MM.1S (cell line): ENCODE results near the gene ACO2.

Source experiments
- DNase-seq: peaks from one replicate; pipeline ENCODE4 v3.0.0-alpha.2; 2015
- H2AFZ ChIP-seq: fragments of 300-600 bp; sonication (generic); 2 replicates; pipeline ENCODE4 v1.6.0; 2016; ENCODE audit warnings: antibody characterized with exemption, low read length
- H3F3A ChIP-seq: fragments of 300-600 bp; sonication (generic); 2 replicates; pipeline ENCODE4 v1.6.1; 2016; ENCODE audit warnings: mild to moderate bottlenecking, antibody characterized with exemption, low read length, moderate library complexity, mixed read lengths; ENCODE audit not compliant: insufficient read depth
- H3K27ac ChIP-seq: fragments of 300-600 bp; sonication (generic); 2 replicates; pipeline ENCODE4 v1.5.1; 2016; ENCODE audit warnings: mild to moderate bottlenecking, low read length
- H3K27me3 ChIP-seq: fragments of 300-600 bp; sonication (generic); replicated peaks from 2 replicates; pipeline ENCODE4 v1.6.0; 2016; ENCODE audit warnings: low read length; ENCODE audit not compliant: insufficient read depth
- H3K36me3 ChIP-seq: fragments of 300-600 bp; sonication (generic); replicated peaks from 2 replicates; pipeline ENCODE4 v1.6.1; 2016; ENCODE audit warnings: mild to moderate bottlenecking, low read length, mixed read lengths; ENCODE audit not compliant: insufficient read depth
- H3K4me1 ChIP-seq: fragments of 300-600 bp; sonication (generic); 2 replicates; pipeline ENCODE4 v1.6.1; 2016; ENCODE audit warnings: low read length, mixed read lengths
- H3K4me2 ChIP-seq: fragments of 300-600 bp; sonication (generic); 2 replicates; pipeline ENCODE4 v1.6.0; 2016; ENCODE audit warnings: low read depth, low read length
- H3K4me3 ChIP-seq: fragments of 300-600 bp; sonication (generic); 2 replicates; pipeline ENCODE4 v1.5.1; 2016; ENCODE audit warnings: low read length, mixed read lengths
- H3K79me2 ChIP-seq: fragments of 300-600 bp; sonication (generic); 2 replicates; pipeline ENCODE4 v1.6.1; 2016; ENCODE audit warnings: mixed run types, low read length, mixed read lengths
- H3K9ac ChIP-seq: fragments of 300-600 bp; sonication (generic); 2 replicates; pipeline ENCODE4 v1.6.1; 2016; ENCODE audit warnings: low read length, mixed read lengths
- H3K9me2 ChIP-seq: fragments of 300-600 bp; sonication (generic); replicated peaks from 2 replicates; pipeline ENCODE4 v1.6.1; 2016; ENCODE audit warnings: mild to moderate bottlenecking, low read length, mixed read lengths; ENCODE audit not compliant: insufficient read depth
- H3K9me3 ChIP-seq: fragments of 300-600 bp; sonication (generic); replicated peaks from 2 replicates; pipeline ENCODE4 v1.6.1; 2016; ENCODE audit warnings: mild to moderate bottlenecking, low read length, mixed read lengths; ENCODE audit not compliant: insufficient read depth
- H4K20me1 ChIP-seq: fragments of 300-600 bp; sonication (generic); 2 replicates; pipeline ENCODE4 v1.6.1; 2016; ENCODE audit warnings: mild to moderate bottlenecking, low read length, moderate library complexity, mixed read lengths; ENCODE audit not compliant: insufficient read depth
- CTCF ChIP-seq: fragments of 300-600 bp; sonication (generic); IDR thresholded peaks from 2 replicates; pipeline ENCODE4 v1.5.1; 2016; ENCODE audit warnings: antibody characterized with exemption, low read length, mixed read lengths
- EZH2 ChIP-seq: fragments of 300-600 bp; sonication (generic); optimal IDR thresholded peaks from 2 replicates; pipeline ENCODE3; 2017; ENCODE audit warnings: low read depth, mild to moderate bottlenecking, antibody characterized with exemption, low read length, mixed read lengths
- EZH2phosphoT487 ChIP-seq: fragments of 300-600 bp; sonication (generic); IDR thresholded peaks from 2 replicates; pipeline ENCODE4 v1.6.1; 2018; ENCODE audit warnings: antibody characterized with exemption, low read length

ACO2 gene

GRCh38 chr22:41564563-41564962 is 95.6 kb downstream of the ACO2 start:
- H3K4me3 ChIP-seq = no peak overlapping the region
- H3F3A ChIP-seq = no peaks in the 10 kb centered on the region
- H3K9ac ChIP-seq = no peak overlapping the region
- no peak overlapping the region for H2AFZ ChIP-seq
- H3K27me3 ChIP-seq = no peaks in the 10 kb centered on the region
- H3K9me3 ChIP-seq = no peaks in the 10 kb centered on the region
- no peaks in the 10 kb centered on the region for H3K9me2 ChIP-seq
- H3K4me1 ChIP-seq = peaks cover 3% of the 10 kb centered on the region; the same call in 1 of the 2 replicates
- no peaks in the 10 kb centered on the region for H3K36me3 ChIP-seq
- no peak overlapping the region for H3K4me2 ChIP-seq
- TF ChIP-seq EZH2 (no peak), EZH2phosphoT487 (no peak), CTCF (no peak)
- no peak for DNase-seq
- H4K20me1 ChIP-seq = no peaks in the 10 kb centered on the region
- H3K79me2 ChIP-seq = no peaks in the 10 kb centered on the region
- H3K27ac ChIP-seq = no peak overlapping the region

- no peaks in the 10 kb centered on the region for H3K27me3 ChIP-seq
- H4K20me1 ChIP-seq = no peaks in the 10 kb centered on the region
- H2AFZ ChIP-seq = no peak overlapping the region
- no peaks in the 10 kb centered on the region for H3F3A ChIP-seq
- H3K79me2 ChIP-seq = no peaks in the 10 kb centered on the region
- no peak overlapping the region for H3K27ac ChIP-seq
- no peak overlapping the region for H3K9ac ChIP-seq
- no peak for TF ChIP-seq CTCF
- no peak for TF ChIP-seq EZH2phosphoT487
- TF ChIP-seq EZH2 = no peak
- no peak overlapping the region for H3K4me3 ChIP-seq
- H3K4me1 ChIP-seq = no peaks in the 10 kb centered on the region; the same call in 1 of the 2 replicates
- H3K4me2 ChIP-seq = no peak overlapping the region
- no peak for DNase-seq
- no peaks in the 10 kb centered on the region for H3K9me2 ChIP-seq
- no peaks in the 10 kb centered on the region for H3K9me3 ChIP-seq
- no peaks in the 10 kb centered on the region for H3K36me3 ChIP-seq
Observed at GRCh38 chr22:41565403-41566054, 96.6 kb downstream of the ACO2 start.

GRCh38 chr22:41567512-41567768 is 98.5 kb downstream of the ACO2 start:
- no peak overlapping the region for H3K9ac ChIP-seq
- H3K9me2 ChIP-seq = no peaks in the 10 kb centered on the region
- H3K79me2 ChIP-seq = no peaks in the 10 kb centered on the region
- no peaks in the 10 kb centered on the region for H3K9me3 ChIP-seq
- no peak for DNase-seq
- no peaks in the 10 kb centered on the region for H4K20me1 ChIP-seq
- no peaks in the 10 kb centered on the region for H3F3A ChIP-seq
- H3K27me3 ChIP-seq = no peaks in the 10 kb centered on the region
- no peak overlapping the region for H3K4me3 ChIP-seq
- H3K27ac ChIP-seq = no peak overlapping the region
- no peak overlapping the region for H2AFZ ChIP-seq
- H3K4me1 ChIP-seq = no peaks in the 10 kb centered on the region
- H3K4me2 ChIP-seq = no peak overlapping the region
- TF ChIP-seq EZH2 = no peak
- H3K36me3 ChIP-seq = no peaks in the 10 kb centered on the region

GRCh38 chr22:41568811-41569210 is 99.9 kb downstream of the ACO2 start:
- no peak overlapping the region for H3K27ac ChIP-seq
- H3F3A ChIP-seq = no peaks in the 10 kb centered on the region
- H3K4me3 ChIP-seq = no peak overlapping the region
- no peaks in the 10 kb centered on the region for H3K9me3 ChIP-seq
- no peak overlapping the region for H3K9ac ChIP-seq
- H3K27me3 ChIP-seq = no peaks in the 10 kb centered on the region
- H3K9me2 ChIP-seq = no peaks in the 10 kb centered on the region
- no peak overlapping the region for H3K4me2 ChIP-seq
- no peaks in the 10 kb centered on the region for H3K36me3 ChIP-seq
- no peaks in the 10 kb centered on the region for H3K4me1 ChIP-seq
- no peak for DNase-seq
- no peaks in the 10 kb centered on the region for H4K20me1 ChIP-seq
- H3K79me2 ChIP-seq = no peaks in the 10 kb centered on the region
- no peak overlapping the region for H2AFZ ChIP-seq
- no peak for TF ChIP-seq EZH2phosphoT487
- TF ChIP-seq EZH2 = no peak
- no peak for TF ChIP-seq CTCF
